Measurements from ENCODE around the gene FBN2.

FBN2 gene

GRCh38 chr5:128262911-128263310 lies 275.1 kb downstream of the FBN2 start:
- Mint-ChIP-seq H3K36me3 (no peaks in the 10 kb centered on the region), H3K27ac (no peak overlapping the region), H3K9me3 (no peaks in the 10 kb centered on the region), H3K27me3 (peaks cover 6% of the 10 kb centered on the region), H3K4me3 (no peak overlapping the region), H3K4me1 (no peaks in the 10 kb centered on the region)

DNA sequence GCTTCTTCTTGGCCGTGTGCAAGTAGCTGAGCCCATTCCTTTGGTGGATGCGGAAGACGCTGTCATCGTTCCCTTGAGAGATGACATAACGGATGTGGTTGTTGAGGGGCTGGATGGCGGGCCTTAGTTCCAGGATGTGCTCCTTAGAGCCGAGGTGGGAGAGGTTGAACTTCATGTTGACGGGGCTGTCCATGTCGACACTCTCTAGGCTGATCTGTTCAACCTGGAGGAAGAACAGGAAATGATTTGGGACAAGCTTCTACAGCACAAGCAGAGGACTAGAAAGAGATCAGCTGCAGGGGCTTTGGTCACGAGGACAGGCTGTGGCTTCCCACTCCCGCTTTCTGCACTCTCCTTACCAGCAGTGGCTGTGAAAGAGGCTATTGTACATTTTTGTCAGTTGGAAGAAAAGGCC lies 278.4 kb downstream of the FBN2 start:
- no peaks in the 10 kb centered on the region for H3K36me3 Mint-ChIP-seq
- H3K4me1 Mint-ChIP-seq: no peaks in the 10 kb centered on the region
- H3K27me3 Mint-ChIP-seq: peaks cover 8% of the 10 kb centered on the region
- H3K4me3 Mint-ChIP-seq: no peak overlapping the region
- H3K9me3 Mint-ChIP-seq: peaks cover 6% of the 10 kb centered on the region
- no peak overlapping the region for H3K27ac Mint-ChIP-seq

GRCh38 chr5:128258372-128258771 lies 279.7 kb downstream of the FBN2 start:
- no peaks in the 10 kb centered on the region for H3K4me1 Mint-ChIP-seq
- no peak overlapping the region for H3K4me3 Mint-ChIP-seq
- peaks cover 8% of the 10 kb centered on the region for H3K27me3 Mint-ChIP-seq
- H3K9me3 Mint-ChIP-seq: peaks cover 6% of the 10 kb centered on the region
- H3K27ac Mint-ChIP-seq: no peak overlapping the region
- H3K36me3 Mint-ChIP-seq: no peaks in the 10 kb centered on the region

GRCh38 chr5:128257076-128257475 lies 281.0 kb downstream of the FBN2 start:
- H3K9me3 Mint-ChIP-seq: peaks cover 6% of the 10 kb centered on the region
- no peak overlapping the region for H3K27ac Mint-ChIP-seq
- H3K4me3 Mint-ChIP-seq: no peak overlapping the region
- H3K36me3 Mint-ChIP-seq: no peaks in the 10 kb centered on the region
- H3K4me1 Mint-ChIP-seq: no peaks in the 10 kb centered on the region
- H3K27me3 Mint-ChIP-seq: peaks cover 8% of the 10 kb centered on the region

GRCh38 chr5:128254789-128255188 lies 283.3 kb downstream of the FBN2 start:
- Mint-ChIP-seq H3K27me3 (peaks cover 5% of the 10 kb centered on the region), H3K36me3 (no peaks in the 10 kb centered on the region), H3K4me3 (no peak overlapping the region), H3K9me3 (peaks cover 6% of the 10 kb centered on the region), H3K27ac (no peak overlapping the region), H3K4me1 (no peaks in the 10 kb centered on the region)

DNA sequence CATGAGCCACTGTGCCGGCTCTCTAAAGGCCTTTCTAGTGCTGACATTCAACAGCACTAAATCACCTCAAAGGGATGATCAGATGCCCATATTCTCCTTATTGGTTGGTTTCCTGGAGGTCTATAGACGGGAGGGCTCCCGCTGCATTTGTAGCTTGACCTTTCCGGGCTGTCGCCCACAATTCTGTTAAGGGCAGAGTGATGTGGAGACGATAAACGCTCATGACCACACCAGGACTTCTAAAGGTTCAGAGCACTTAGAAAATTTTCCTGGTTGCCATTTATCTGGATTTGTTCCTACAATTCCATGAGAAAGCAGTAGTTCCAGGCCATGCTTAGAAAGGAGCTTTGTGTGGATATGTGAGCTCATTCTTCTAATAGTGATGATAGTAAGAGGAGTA lies 284.2 kb downstream of the FBN2 start:
- H3K36me3 Mint-ChIP-seq: no peaks in the 10 kb centered on the region
- peaks cover 5% of the 10 kb centered on the region for H3K27me3 Mint-ChIP-seq

DNA sequence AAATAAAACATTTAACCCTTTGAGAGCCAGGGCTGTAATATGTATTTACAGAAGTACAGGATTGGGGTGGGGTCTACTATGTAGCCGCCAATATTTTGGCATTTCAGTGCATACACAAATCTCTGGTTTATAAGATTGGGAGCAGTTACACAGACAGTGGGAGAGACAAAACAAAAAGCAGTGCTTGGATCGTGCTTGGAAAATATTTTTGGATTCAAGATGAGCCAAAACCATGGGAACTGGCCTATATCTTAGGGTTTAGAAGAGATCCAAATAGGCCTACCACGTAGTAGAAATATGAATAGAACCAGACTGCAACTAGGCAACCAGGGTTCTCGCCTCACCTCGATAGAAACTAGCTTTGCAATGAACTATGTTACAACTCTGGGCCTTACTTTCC lies 284.9 kb downstream of the FBN2 start:
- peaks cover 5% of the 10 kb centered on the region for H3K27me3 Mint-ChIP-seq
- H3K9me3 Mint-ChIP-seq: peaks cover 6% of the 10 kb centered on the region
- no peaks in the 10 kb centered on the region for H3K4me1 Mint-ChIP-seq
- H3K36me3 Mint-ChIP-seq: no peaks in the 10 kb centered on the region
- H3K27ac Mint-ChIP-seq: no peak overlapping the region
- H3K4me3 Mint-ChIP-seq: no peak overlapping the region

More for the DNA sequence above, 284.2 kb downstream of the FBN2 start:
- Mint-ChIP-seq H3K9me3 (peaks cover 6% of the 10 kb centered on the region), H3K4me1 (no peaks in the 10 kb centered on the region), H3K4me3 (no peak overlapping the region), H3K27ac (no peak overlapping the region)

GRCh38 chr5:128252756-128253155 lies 285.3 kb downstream of the FBN2 start:
- H3K36me3 Mint-ChIP-seq: no peaks in the 10 kb centered on the region
- H3K27me3 Mint-ChIP-seq: peaks cover 5% of the 10 kb centered on the region
- H3K27ac Mint-ChIP-seq: no peak overlapping the region
- H3K4me1 Mint-ChIP-seq: no peaks in the 10 kb centered on the region
- peaks cover 6% of the 10 kb centered on the region for H3K9me3 Mint-ChIP-seq
- no peak overlapping the region for H3K4me3 Mint-ChIP-seq

GRCh38 chr5:128252196-128252595 lies 285.8 kb downstream of the FBN2 start:
- Mint-ChIP-seq H3K36me3 (no peaks in the 10 kb centered on the region), H3K27ac (no peak overlapping the region), H3K27me3 (peaks cover 6% of the 10 kb centered on the region), H3K9me3 (peaks cover 6% of the 10 kb centered on the region), H3K4me3 (no peak overlapping the region), H3K4me1 (no peaks in the 10 kb centered on the region)

DNA sequence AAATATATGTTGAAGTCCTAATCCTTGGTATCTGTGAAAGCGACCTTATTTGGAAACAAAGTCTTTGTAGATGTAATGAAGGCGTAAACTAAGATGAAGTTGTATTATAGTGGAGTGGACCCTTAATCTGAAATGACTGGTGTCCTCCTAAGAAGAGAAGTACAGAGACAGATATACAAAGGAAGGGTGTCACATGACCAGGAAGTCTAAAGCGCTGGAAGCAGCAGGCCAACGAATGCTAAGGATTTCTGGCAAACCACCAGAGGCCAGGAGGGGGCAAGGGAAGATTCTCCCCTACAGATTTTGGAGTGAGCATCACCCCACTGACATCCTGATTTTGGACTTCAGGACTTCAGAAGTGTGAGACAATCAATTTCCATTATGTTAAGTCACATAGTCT lies 292.1 kb downstream of the FBN2 start:
- no peaks in the 10 kb centered on the region for H3K9me3 Mint-ChIP-seq

DNA sequence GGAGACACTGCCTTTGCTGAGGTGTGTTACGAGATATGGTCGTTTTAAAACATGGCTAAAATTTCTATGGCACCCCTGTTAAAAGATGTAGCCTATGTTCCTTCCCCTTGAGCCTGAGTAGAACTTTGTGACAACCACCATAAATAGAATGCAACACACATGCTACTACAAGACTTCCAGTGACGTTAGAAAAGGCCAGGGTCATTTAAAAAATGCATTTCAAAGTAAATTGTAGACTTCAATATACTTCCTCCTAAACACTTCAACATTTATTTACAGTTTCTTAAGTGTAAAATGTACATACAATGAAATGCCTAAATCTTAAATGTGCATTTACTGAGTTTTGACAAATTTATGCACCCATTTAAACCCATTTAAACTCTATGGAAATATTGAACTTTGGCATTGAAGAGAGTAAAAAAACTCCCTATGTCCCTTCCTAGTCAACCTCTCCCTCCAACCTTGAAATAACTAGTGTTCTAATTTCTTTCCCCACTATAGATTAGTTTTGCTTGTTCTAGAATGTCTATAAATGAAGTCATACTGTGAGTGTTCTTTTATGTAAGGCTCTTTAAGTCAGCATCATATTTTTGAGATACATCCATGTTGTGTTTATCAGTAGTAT lies 294.0 kb downstream of the FBN2 start:
- H3K27ac Mint-ChIP-seq: no peak overlapping the region
- H3K27me3 Mint-ChIP-seq: peaks cover 2% of the 10 kb centered on the region
- H3K4me3 Mint-ChIP-seq: no peak overlapping the region
- no peaks in the 10 kb centered on the region for H3K4me1 Mint-ChIP-seq
- no peaks in the 10 kb centered on the region for H3K9me3 Mint-ChIP-seq
- no peaks in the 10 kb centered on the region for H3K36me3 Mint-ChIP-seq

More for the DNA sequence above, 292.1 kb downstream of the FBN2 start:
- Mint-ChIP-seq H3K27ac (no peak overlapping the region), H3K36me3 (no peaks in the 10 kb centered on the region), H3K4me3 (no peak overlapping the region), H3K4me1 (no peaks in the 10 kb centered on the region), H3K27me3 (peaks cover 1% of the 10 kb centered on the region)

GRCh38 chr5:128241051-128241695 lies 296.9 kb downstream of the FBN2 start:
- no peak overlapping the region for H3K4me3 Mint-ChIP-seq
- H3K4me1 Mint-ChIP-seq: no peaks in the 10 kb centered on the region
- H3K9me3 Mint-ChIP-seq: no peaks in the 10 kb centered on the region
- no peaks in the 10 kb centered on the region for H3K36me3 Mint-ChIP-seq
- H3K27ac Mint-ChIP-seq: no peak overlapping the region
- peaks cover 13% of the 10 kb centered on the region for H3K27me3 Mint-ChIP-seq

DNA sequence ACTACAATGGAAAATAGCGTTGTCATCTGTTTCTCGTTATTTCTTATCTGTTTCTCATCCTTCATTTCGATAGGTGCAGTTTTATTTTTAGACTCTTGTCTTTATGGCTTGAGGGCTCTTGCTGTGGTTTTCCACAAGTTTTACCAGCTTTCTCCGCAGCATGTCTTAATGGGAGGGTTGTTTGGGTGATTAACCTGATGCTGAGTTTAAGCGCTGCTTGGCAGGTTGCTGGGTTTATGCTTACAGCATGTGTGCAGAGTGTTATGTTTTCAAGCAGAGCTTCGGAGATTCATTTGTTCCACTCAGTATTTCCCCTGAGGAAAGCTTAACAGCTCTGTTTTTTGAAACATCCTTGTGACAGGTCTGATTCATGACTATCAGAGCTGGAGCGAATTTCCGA lies 300.5 kb downstream of the FBN2 start:
- Mint-ChIP-seq H3K4me3 (no peak overlapping the region), H3K4me1 (no peaks in the 10 kb centered on the region), H3K27me3 (peaks cover 13% of the 10 kb centered on the region), H3K9me3 (no peaks in the 10 kb centered on the region), H3K27ac (no peak overlapping the region), H3K36me3 (no peaks in the 10 kb centered on the region)

DNA sequence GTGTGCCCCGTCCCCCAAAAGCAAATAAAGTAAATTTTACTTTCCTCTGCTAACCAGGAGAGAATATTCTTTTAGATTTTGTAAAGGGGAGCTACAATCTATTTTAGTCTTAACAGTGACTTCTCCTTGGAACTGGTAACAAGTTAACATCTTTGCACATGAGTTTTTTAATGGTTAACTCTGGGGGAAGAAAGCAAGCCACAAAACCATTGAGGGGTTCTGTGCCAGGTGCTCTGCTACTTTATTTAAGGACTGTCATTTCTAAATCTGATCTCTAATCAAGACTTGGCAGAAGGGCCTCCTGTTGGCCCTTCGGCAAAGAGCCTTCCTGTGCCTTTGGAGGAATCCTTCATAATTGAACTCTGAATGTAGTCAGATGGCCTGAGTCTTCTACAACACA lies 301.0 kb downstream of the FBN2 start:
- H3K4me1 Mint-ChIP-seq: no peaks in the 10 kb centered on the region
- H3K4me3 Mint-ChIP-seq: no peak overlapping the region
- peaks cover 13% of the 10 kb centered on the region for H3K27me3 Mint-ChIP-seq
- no peak overlapping the region for H3K27ac Mint-ChIP-seq
- no peaks in the 10 kb centered on the region for H3K36me3 Mint-ChIP-seq
- H3K9me3 Mint-ChIP-seq: no peaks in the 10 kb centered on the region

DNA sequence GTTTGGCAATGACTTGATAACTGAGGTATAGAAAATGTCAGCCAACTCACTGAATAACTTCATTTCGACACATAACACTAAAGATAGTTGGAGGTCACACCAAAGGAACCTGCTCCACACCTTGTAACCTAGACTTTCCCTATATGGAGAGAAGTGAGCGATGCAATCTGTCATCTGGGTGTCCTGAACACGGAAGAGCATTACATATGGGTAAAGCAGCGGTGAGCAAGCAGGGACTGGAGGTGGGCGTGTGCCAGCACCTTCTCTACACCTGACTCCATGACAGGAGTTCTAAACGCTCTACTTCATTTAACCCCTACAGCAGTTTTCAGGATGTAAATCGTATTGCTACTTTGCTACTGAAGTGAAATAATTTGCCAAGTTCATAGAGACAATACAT lies 301.7 kb downstream of the FBN2 start:
- Mint-ChIP-seq H3K4me1 (no peaks in the 10 kb centered on the region), H3K4me3 (no peak overlapping the region), H3K27me3 (peaks cover 13% of the 10 kb centered on the region), H3K36me3 (no peaks in the 10 kb centered on the region), H3K27ac (no peak overlapping the region), H3K9me3 (no peaks in the 10 kb centered on the region)

DNA sequence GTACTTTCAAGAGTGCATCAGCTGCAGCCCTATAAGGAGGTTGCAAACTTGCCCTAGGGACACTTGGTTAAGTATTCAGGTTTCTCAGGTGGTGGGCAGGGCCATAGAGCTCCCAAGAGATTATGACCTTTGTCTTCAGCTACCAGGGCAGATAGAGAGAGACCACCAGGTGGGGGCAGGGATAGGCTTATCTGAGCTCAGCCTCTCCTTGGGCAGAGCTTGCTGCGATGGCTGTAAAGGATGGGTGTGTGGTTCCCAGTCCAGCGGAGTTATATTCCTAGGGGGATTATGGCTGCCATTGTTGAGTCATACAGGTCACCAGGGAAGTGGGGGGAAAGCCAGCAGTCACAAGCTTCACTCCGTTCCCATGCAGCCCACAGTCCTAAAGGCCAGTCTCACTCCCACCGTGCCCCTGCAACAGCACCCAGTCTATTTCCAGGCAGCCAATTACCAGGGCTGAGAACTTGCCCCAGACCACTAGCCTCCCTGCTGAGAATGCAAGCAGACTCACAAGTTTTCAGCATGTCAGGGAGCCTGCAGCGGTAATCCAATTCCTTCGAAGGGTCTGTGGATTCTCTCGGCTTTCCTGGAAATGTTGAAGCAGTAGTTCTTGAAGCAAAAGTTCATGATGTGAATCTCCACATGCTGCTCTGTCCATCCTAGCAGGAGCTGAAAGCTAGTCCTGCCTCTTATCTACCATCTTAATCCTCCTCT lies 303.0 kb downstream of the FBN2 start:
- H3K9me3 Mint-ChIP-seq: no peaks in the 10 kb centered on the region

More for the DNA sequence above, 303.0 kb downstream of the FBN2 start:
- peaks cover 14% of the 10 kb centered on the region for H3K27me3 Mint-ChIP-seq
- H3K27ac Mint-ChIP-seq: no peak overlapping the region
- H3K4me3 Mint-ChIP-seq: no peak overlapping the region
- no peaks in the 10 kb centered on the region for H3K4me1 Mint-ChIP-seq
- no peaks in the 10 kb centered on the region for H3K36me3 Mint-ChIP-seq

Measured in activated naive CD4-positive, alpha-beta T cell treated with anti-CD3 and anti-CD28 coated beads, Interleukin-2, amount 50 U/mL, for 24 hours (primary cell).